ENCODE data around the gene RBCK1. TPM values are rescaled to one million over a fixed set of nuclear protein-coding genes. Genes with fewer than 3 reads are reported as not detected.
A peak's percentile ranks its signal among the peaks of the same experiment; 100 is the strongest.

RBCK1 gene
- total RNA-seq, 1 experiment from 2014 or later = 111 TPM

DNA sequence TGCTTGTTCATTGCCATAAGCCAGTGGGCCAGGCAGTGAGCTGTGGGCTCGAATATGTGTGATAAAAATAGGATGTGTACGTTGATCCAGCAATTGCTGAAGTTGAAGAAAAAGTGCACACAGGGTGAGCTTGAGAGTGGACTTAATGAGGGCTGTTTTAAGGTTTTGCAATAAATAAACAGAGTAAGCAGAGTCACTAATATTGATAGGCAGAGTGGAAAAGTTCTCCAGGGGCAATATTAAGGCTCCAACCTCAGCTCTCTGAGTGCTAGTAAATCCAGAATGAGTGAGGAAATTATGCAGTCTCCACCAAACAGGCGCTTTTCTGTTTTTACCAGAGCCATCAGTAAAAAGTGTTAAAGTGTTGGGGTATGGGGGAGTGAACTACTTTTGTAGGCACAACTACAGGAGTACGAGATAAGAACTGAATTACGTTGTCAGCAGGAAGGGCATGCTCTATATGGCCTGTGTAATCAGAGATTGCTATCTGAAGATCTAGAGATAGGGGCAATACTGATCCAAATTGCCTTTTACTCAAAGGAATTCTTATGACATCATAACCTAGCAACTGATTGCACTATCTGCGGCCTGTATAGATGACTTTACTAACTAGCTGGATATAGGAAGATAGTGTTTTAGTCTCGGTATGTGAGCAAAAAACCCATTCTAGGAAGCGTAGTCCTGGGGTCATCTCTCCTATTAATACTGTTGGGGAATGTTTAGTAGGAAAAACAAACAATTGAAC is 61.8 kb downstream of the RBCK1 start:
- intact Hi-C loops (cut with micrococcal nuclease; ENCODE audit: unreplicated experiment) = no loop called here
- ChIA-PET CTCF (no interaction called here), POLR2A (no interaction called here)
- Mint-ChIP-seq H3K4me3 (ENCODE audit: unreplicated experiment) (no peak overlapping the region), H3K36me3 (ENCODE audit: insufficient read depth, unreplicated experiment) (peaks cover 49% of the 10 kb centered on the region), H3K27me3 (ENCODE audit: insufficient read depth, unreplicated experiment) (no peaks in the 10 kb centered on the region), H3K4me1 (ENCODE audit: low read depth, unreplicated experiment) (peaks cover 30% of the 10 kb centered on the region), H3K27ac (ENCODE audit: unreplicated experiment) (no peak overlapping the region), H3K9me3 (ENCODE audit: unreplicated experiment) (peaks cover 68% of the 10 kb centered on the region)
- Histone ChIP-seq H3K4me3 (ENCODE audit: low read depth, low read length) (no peak overlapping the region), H3K4me1 (peaks cover 18% of the 10 kb centered on the region), H3K36me3 (ENCODE audit: control insufficient read depth, insufficient read depth, low read length) (peaks cover 3% of the 10 kb centered on the region; the same call in 1 of the 2 replicates), H3K27me3 (replicated peaks; ENCODE audit: control insufficient read depth, insufficient read depth, low read length) (no peaks in the 10 kb centered on the region), H3K9me3 (peaks cover 55% of the 10 kb centered on the region)
- no peak for TF ChIP-seq CTCF (IDR thresholded peaks at IDR 0.05; ENCODE audit: insufficient read depth in 1 of 2, low read depth in 1 of 2, low read length in 1 of 2, severe bottlenecking in 1 of 2, unreplicated experiment in 1 of 2)
- no peak for DNase-seq
- no TSS peak for BruUV-seq (replicated peaks)

GRCh38 chr20:472137-472846 is 64.2 kb downstream of the RBCK1 start:
- POLR2A ChIA-PET = no interaction called here
- no peak overlapping the region for H3K4me3 ChIP-seq (ENCODE audit: low read depth, low read length)
- H3K9me3 ChIP-seq = peaks cover 52% of the 10 kb centered on the region
- H3K36me3 Mint-ChIP-seq (ENCODE audit: insufficient read depth, unreplicated experiment) = peaks cover 72% of the 10 kb centered on the region
- H3K9me3 Mint-ChIP-seq (ENCODE audit: unreplicated experiment) = peaks cover 62% of the 10 kb centered on the region
- H3K36me3 ChIP-seq (ENCODE audit: control insufficient read depth, insufficient read depth, low read length) = peaks cover 3% of the 10 kb centered on the region
- CTCF ChIA-PET = interaction anchor here (0.5 kb wide), 1 partner anchor 21 kb away, joined by 4 read pairs; no protein-coding TSS in a partner anchor
- H3K4me3 Mint-ChIP-seq (ENCODE audit: unreplicated experiment) = no peak overlapping the region
- intact Hi-C loops (cut with micrococcal nuclease; ENCODE audit: unreplicated experiment) = no loop called here
- H3K4me1 ChIP-seq = peaks cover 18% of the 10 kb centered on the region
- no peaks in the 10 kb centered on the region for H3K27me3 ChIP-seq (replicated peaks; ENCODE audit: control insufficient read depth, insufficient read depth, low read length)
- no peaks in the 10 kb centered on the region for H3K27me3 Mint-ChIP-seq (ENCODE audit: insufficient read depth, unreplicated experiment)
- TF ChIP-seq CTCF (IDR thresholded peaks at IDR 0.05; ENCODE audit: insufficient read depth in 1 of 2, low read depth in 1 of 2, low read length in 1 of 2, severe bottlenecking in 1 of 2, unreplicated experiment in 1 of 2) = no peak
- no TSS peak for BruUV-seq (replicated peaks)
- peaks cover 30% of the 10 kb centered on the region for H3K4me1 Mint-ChIP-seq (ENCODE audit: low read depth, unreplicated experiment)
- peak in 1 of 2 experiments; percentile 36 for DNase-seq
- H3K27ac Mint-ChIP-seq (ENCODE audit: unreplicated experiment) = peak overlapping the region; percentile 52

DNA sequence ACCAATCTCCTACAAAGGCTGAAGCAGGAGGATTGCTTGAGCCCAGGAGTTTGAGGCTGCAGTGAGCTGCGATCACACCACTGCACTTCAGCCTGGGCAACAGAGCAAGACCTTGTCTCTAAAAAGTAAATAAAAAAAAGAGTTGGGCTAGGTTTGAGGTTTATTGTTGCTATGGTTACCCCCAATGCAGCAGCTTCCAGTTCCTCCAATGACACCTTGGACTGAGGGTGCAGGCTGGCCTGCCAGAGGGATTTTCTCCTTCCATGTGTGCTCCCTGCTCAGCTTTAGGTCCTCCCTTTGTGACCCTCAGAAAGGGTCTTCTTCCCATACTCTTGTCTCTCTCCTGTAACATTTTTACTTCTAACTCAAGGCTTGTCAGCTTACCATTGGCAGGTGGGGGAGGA is 64.8 kb downstream of the RBCK1 start:
- H3K27me3 Mint-ChIP-seq (ENCODE audit: insufficient read depth, unreplicated experiment) = no peaks in the 10 kb centered on the region
- peaks cover 30% of the 10 kb centered on the region for H3K4me1 Mint-ChIP-seq (ENCODE audit: low read depth, unreplicated experiment)
- no peak for TF ChIP-seq CTCF (IDR thresholded peaks at IDR 0.05; ENCODE audit: insufficient read depth in 1 of 2, low read depth in 1 of 2, low read length in 1 of 2, severe bottlenecking in 1 of 2, unreplicated experiment in 1 of 2)
- H3K36me3 ChIP-seq (ENCODE audit: control insufficient read depth, insufficient read depth, low read length) = peaks cover 5% of the 10 kb centered on the region
- H3K36me3 Mint-ChIP-seq (ENCODE audit: insufficient read depth, unreplicated experiment) = peaks cover 74% of the 10 kb centered on the region
- no TSS peak for BruUV-seq (replicated peaks)
- intact Hi-C loops (cut with micrococcal nuclease; ENCODE audit: unreplicated experiment) = no loop called here
- peak overlapping the region; percentile 49 for H3K4me3 Mint-ChIP-seq (ENCODE audit: unreplicated experiment)
- ChIA-PET CTCF (interaction anchor here (0.5 kb wide), 1 partner anchor 22 kb away, joined by 4 read pairs; no protein-coding TSS in a partner anchor), POLR2A (no interaction called here)
- H3K27me3 ChIP-seq (replicated peaks; ENCODE audit: control insufficient read depth, insufficient read depth, low read length) = no peaks in the 10 kb centered on the region
- peak overlapping the region; percentile 52 for H3K27ac Mint-ChIP-seq (ENCODE audit: unreplicated experiment)
- H3K9me3 ChIP-seq = peaks cover 46% of the 10 kb centered on the region
- peaks cover 18% of the 10 kb centered on the region for H3K4me1 ChIP-seq
- no peak overlapping the region for H3K4me3 ChIP-seq (ENCODE audit: low read depth, low read length)
- no peak for DNase-seq
- peaks cover 57% of the 10 kb centered on the region for H3K9me3 Mint-ChIP-seq (ENCODE audit: unreplicated experiment)
